SU-DHL-6 (cell line): Measurements from ENCODE around the gene GRIK2.
"Not testable (repeated sequence)": the region's sequence is repeated elsewhere in the genome, so short reads cannot be mapped to it uniquely, and the experiment has no call there.

Experiments
- CTCF ChIP-seq: fragments of 200-600 bp; sonication (generic); IDR thresholded peaks from one replicate; pipeline ENCODE4 v1.5.1; 2017; ENCODE audit warnings: antibody characterized with exemption, mild to moderate bottlenecking, low read length, moderate library complexity; ENCODE audit not compliant: insufficient read depth, poor library complexity, severe bottlenecking
- EZH2phosphoT487 ChIP-seq: fragments of 200-600 bp; sonication (generic), shearing (Covaris generic); conservative IDR thresholded peaks from 2 replicates; pipeline ENCODE4 v1.6.1; 2018; ENCODE audit warnings: mild to moderate bottlenecking, antibody characterized with exemption, low read length, moderate library complexity, mixed read lengths

DNA sequence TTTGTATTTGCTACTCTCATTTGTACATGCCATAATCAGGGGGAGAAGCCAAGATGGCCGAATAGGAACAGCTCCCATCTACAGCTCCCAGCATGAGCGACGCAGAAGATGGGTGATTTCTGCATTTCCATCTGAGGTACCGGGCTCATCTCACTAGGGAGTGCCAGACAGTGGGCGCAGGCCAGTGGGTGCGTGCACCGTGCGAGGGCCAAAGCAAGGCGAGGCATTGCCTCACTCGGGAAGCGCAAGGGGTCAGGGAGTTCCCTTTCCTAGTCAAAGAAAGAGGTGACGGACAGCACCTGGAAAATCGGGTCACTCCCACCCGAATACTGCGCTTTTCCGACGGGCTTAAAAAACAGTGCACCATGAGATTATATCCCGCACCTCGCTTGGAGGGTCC lies 694.7 kb downstream of the GRIK2 start:
- TF ChIP-seq CTCF, EZH2phosphoT487: not testable (repeated sequence)
